NCI-H524 treated with DMSO at 0.1 percent for 48 hours (cell line): ENCODE data around the gene COL1A1.

ENCODE experiments used
- DNase-seq: peaks from one replicate; lab custom pipeline; 2025; lab: John Stamatoyannopoulos, UW

Gene COL1A1

DNA sequence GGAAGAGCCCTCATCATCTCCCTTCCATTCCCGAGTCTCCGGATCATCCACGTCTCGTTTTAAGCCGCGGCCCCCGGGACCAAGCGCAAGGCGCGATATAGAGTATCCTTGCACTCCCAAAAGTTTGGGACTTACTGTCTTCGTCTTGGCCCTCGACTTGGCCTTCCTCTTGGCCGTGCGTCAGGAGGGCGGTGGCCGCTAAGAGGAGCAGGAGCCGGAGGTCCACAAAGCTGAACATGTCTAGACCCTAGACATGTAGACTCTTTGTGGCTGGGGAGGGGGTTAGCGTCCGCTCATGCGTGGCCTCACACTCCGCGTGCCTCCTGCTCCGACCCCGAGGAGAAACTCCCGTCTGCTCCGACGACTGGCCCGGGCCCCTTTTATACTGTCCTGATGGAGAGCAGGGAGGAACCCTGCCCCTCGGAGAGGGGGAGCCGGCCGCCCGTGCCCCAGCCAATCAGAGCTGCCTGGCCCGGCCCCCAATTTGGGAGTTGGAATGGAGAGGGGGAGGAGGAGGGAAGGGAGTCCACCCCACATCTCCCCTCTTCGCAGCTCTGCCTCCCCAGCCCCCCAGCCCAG, at the start of gene COL1A1:
Gene COL1A1 (minus strand): TSS at position 356 of the 579 bp plus-strand sequence. CDS start 118 bp downstream, at position 238.
- no peak for DNase-seq

DNA sequence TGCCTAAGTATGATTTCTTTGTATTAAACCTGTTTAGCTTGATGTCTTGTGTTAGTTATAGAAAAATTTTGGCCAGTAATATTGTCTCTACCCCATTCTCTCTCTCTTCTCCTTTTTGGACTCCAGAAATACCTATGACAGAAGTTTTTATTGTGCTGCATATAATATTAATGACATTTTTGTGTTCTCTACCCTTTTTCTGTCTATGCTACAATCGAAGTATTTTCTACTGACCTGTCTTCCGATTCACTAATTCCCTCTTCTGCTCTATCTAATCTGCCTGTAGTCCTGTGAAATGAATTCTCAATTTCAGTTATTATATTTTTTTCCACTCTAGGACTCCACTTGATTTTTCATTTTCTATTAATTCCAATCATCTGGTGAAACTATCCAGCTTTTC, 46.8 kb upstream of the COL1A1 start:
- no peak for DNase-seq

DNA sequence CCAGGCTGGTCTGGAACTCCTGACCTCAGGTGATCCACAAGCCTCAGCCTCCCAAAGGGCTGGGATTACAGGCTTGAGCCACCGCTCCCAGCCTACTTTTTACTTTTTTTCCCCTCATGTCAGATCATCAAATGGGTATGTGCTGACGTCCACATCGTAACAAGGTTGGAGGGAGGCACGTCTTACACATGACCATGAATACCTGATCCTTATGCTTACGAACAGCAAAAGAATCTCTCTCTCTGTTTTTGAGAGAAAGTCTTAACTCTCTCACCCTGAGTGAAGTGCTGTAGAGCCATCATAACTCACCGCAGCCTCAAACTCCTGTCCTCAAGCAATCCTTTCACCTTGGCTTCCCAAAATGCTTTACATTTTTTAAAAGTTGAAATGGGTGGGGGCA, 43.3 kb upstream of the COL1A1 start:
- no peak for DNase-seq

DNA sequence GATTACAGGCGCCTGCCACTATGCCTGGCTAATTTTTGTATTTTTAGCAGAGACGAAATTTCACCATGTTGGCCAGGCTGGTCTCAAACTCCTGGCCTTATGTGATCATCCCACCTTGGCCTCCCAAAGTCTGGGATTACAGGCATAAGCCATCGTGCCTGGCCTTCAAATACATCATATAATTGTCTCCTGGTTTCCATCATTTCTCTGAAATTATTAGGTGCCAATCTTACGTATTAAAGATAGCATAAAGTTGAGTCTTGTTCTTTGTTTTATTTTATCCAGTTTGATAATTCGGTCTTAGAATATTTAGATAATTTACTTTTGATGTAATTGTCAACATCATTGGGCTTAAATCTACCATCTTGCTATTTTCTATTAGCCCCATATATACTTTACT, 40.0 kb upstream of the COL1A1 start:
- DNase-seq = no peak

DNA sequence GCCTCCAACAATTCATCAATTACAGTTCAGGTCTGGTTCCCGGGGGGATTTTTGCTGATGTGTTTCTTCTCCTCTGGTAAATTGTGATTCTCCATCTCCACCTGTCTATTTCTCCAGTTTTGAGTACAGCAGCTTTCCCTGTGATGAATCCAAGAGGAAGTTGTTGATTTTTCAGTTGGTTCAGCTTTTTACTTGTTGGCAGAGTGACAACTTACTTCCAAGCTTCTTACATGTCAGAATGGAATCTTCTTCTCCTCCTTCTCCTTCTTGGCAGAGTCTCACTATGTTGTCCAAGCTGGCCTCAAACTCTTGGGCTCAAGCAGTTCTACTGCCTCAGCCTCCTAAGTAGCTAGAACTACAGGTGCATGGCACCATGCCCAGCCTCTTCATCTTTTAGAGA, 39.4 kb upstream of the COL1A1 start:
- DNase-seq = no peak

DNA sequence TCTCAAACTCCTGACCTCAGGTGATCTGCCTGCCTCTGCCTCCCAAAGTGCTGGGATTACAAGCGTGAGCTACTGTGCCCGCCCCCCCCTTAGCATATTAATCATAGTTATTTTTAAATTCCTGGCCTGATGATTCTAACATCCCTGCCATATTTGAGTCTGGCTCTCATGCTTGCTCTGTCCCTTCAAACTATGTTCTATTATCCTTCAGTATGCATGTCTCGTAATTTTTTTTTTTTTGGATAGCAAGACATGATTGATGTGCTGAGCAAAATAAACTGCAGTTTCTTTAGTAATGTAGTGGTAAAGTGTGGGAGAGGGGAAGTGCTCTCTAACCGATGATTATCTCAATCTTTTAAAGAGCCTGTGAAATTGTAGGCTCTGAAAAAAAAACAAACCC, 38.5 kb upstream of the COL1A1 start:
- no peak for DNase-seq

DNA sequence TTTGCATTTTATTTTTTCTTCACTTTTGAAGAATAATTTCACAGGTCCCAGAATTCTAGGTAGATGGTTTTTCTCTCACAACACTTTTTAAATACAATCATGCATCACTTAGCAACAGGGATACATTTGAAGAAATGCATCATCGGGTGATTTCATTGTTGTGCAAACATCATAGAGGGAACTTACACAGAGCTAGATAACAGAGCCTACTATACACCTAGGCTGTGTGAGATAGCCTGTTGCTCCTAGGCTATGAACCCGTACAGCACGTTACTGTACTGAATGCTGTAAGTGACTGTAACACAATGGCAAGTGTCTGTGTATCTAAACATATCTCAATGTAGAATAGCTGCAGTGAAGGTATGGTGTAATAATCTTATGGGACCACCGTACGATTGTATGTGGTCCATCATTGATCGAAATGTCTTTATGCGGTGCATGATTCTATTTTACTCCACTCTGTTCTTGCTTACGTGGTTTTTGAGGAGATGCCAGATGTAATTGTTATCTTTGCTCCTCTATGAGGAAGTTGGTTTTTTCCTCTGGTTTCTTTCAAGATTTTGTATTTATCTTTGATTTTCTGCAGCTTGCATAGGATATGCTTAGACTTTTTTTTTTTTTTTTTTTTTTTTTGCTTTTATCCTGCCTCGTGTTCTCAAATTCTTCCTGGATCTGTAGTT, 37.3 kb upstream of the COL1A1 start:
- no peak for DNase-seq

DNA sequence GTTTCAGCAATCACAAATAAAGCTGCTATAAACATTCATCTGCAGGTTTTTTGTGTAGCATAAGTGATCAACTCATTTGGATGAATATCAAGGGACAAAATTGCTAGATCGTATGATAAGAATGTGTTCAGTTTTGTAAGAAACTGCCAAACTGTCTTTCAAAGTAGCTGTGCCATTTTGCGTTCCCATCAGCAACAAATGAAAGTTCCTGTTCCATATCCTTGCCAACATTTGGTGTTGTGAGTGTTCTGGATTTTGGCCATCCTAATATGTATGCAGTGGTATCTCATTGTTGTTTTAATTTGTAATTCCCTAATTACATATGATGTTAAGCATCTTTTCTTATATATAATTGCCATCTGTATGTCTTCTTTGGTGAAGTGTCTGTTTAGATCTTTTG, 36.5 kb upstream of the COL1A1 start:
- DNase-seq = no peak

DNA sequence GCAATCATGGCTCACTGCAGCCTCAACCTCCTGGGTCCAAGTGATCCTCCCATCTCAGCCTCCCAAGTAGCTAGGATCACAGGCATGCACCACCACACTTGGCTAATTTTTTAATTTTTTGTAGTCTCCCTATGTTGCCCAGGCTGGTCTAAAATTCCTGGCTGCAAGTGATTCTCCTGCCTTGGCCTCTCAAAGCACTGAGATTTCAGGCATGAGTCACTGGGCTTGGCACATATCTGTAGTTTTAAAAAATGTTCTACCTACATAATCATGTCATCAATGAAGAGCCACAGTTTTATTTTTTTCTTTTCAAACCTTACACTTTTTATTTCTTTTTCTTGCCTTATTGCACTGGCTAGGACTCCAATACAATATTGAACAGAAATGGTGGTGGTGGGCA, 33.1 kb upstream of the COL1A1 start:
- DNase-seq = no peak

DNA sequence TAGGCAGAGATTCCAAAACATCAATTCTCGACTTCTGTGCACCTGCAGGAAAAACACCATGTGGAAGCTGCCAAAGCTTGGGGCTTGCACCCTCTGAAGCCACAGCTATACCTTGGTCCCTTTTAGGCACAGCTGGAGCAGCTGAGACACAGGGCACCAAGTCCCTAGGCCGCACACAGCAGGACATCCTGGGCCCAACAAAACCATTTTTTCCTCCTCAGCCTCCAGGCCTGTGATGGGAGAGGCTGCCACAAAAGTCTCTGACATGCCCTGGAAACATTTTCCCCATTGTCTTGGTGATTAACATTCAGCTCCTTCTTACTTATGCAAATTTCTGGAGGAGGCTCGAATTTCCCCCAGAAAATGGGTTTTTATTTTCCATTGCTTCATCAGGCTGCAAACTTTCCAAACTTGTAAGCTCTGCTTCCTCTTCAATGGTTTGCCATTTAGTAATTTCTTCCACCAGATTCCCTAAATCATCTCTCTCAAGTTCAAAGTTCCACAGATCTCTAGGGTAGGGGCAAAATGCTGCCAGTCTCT, 24.3 kb upstream of the COL1A1 start:
- DNase-seq = no peak

DNA sequence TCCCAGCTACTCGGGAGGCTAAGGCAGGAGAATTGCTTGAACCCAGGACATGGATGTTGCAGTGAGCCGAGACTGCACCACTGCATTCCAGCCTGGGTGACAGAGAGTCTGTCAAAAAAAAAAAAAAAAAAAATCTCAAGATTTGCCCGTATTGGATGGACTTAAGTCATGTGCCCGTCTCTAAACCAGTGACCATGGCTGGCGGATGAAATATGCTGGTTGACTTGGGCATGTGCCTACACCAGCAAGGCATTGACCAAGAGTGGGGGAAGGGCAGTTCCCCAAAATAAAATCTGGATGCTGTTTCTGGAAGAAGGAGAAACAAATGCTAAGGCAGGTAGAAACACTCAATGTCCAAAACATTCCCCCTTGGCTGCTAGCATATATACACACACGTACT, 21.5 kb upstream of the COL1A1 start:
- no peak for DNase-seq

DNA sequence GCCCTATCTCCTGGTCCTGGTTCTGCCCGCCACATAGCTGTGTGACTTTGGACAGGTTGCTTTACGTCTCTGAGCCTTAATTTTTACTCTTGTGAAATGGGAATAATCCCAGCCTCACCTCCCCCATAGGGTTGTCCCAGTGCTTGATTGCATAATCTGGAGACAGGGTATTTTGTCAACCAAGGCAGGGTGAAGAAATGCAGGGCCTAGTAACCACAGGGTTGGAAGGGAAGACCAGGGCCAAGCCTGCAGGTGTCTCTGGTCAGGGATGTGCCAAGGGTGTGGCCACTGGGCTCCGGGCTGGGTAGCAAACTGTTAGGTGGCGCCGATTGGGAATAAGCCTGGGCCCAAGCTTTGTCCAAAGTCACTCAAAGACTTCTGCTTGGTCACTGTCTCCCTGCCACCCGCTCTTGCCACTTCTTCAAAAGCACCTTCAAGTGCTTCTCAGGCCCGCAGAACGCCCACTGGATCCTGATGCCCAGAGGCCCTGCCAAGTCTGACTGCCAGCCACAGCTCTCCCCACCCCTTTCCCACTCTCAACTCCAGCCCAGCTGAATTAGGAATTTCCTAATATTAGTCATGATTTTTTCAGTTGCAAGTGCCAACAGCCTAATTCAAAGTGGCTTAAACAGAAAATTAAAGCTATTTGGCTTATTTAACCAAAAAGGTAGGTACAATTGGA, 20.6 kb upstream of the COL1A1 start:
- DNase-seq = no peak

DNA sequence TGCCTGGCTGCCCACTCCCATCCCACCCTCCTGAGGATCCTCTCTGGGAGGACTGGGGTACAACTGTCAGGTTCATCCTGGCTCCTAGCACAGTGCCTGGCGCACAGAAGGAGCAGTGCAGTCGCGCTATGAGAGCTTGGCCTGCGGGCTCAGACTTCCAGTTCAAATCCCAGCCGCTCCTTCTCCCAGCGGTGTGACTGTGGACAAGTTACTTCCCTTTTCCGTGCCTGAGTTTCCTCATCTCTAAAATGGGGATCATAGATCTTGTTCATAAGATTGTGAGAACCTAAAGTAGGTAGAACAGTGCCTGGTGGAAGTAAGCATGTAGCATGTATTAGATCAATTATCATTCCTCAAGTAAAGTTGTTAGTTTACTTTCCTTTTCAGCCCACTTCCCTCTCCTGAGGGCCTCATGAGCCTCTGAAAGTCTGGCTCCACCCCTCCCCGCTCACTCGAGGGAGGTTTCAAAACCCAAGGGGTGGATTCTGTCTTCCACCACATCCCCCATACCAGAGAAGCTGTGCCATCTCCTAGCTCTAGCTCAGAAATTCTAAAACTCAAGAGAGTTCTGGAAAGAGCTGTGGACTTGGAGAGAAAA, 19.9 kb upstream of the COL1A1 start:
- no peak for DNase-seq

DNA sequence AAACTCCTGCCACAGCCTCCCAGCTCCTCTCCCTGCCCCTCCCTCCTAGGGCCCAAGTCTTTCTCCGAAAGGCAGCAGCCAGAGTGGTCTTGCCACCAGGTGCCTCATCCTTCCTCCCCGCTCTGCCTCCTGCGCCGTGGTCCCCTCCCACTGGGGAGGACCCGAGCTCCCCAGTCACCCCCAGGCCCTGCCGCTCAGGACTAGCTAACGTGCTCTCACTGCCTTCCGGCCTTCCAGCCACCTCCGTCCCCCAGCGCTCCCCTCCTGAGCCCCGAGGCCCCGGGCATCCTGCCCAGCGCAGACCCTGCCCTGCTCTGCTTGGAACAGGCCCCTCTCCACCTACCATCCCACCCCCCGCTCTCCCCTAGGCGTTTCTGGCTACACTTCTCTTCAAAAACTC, 19.4 kb upstream of the COL1A1 start:
- no peak for DNase-seq

DNA sequence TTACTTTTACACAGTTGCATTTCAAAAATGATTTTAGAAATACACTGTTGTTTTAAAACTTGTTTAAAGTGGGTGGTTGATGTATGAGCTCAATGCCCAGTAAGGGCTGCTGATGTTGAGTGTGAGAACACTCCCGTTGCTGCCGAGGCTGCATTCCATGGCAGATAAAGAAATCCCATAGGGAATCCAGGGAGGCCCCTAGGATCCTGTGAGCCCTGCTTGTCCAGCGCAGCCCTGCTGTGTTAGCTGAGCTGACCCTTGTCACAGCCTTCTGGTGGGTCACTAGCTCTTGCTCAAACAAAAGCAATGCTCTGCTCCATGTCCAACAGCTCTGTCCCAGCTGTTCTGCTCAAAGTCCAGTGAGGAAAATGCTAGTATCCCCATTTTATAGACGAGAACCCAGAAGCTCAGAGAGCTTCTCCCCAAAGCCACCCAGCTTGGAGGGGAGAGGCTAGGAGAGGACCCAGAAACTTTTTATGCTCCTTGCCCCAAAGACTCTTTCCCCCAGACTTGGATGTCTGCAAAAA, 18.6 kb upstream of the COL1A1 start:
- DNase-seq = no peak

DNA sequence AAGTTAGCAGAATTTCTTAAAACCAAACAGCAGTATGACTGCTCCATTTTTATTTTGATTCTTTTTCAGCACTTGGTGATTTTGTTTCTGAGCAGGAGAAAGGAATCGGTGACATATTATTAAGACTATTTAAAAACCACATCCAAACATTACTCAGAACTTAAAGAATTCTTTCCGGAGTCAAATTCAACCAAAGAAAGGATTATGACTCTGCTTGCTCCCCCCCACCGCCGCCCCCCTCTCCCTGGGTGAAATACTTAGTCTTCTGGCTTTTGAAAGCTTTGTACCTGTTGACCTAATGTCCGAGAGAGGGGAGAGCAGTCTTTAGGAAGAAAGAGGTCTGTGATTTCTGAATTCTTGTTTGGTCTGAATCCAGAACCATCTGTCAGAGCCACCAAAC, 17.9 kb upstream of the COL1A1 start:
- DNase-seq = no peak

DNA sequence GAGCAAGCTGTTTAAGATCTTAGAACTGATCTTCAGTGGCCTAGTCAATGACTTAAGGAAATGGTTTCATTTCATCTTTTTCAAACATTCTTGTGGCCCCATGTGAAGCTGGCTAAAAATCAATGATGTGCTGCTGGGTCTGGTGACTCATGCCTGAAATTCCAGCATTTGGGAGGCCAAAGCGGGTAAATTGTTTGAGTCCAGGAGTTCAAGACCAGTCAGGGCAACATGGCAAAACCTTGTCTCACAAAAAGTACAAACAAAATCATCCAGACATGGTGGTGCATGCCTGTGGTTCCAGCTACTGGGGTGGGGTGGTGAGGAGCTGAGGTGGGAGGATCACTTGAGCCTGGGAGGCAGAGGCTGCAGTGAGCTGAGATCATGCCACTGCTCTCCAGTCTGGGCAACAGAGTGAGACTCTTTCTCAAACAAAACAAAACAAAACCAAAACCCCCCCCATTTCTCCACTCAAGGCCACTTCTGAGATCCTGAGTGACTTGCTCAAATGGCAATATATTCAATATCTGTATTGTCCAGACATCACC, 17.4 kb upstream of the COL1A1 start:
- no peak for DNase-seq

DNA sequence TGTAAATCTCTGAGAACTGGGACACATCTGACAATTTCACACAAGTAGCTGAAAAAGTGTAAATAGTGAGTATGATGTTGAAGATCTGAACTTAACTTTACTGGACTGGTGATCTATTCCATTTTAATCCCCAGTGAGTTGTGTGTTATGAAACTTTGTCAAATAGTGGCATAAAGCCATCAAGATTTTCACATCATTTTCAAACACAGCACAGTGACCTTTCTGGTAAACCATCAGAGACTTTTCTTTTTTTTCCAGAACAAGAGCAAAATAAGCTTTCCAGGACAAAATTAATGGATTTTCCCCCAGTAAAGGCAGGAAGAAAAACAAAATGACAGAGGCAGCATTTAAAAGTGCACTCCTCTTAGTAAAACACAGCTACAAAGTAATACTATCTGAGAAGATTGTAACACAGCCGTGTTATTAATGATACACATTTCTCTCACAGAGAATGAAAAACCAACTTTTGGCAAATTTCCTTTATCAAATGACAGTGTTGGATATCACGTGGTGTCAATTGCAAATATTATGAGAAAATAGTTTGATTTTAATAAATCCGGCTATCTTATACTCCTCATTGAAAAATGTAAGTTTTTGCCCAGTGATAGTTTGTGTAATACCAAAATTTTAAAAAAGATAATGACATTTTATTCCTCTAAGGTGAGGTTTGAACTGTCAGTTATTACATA, 16.8 kb upstream of the COL1A1 start:
- no peak for DNase-seq

DNA sequence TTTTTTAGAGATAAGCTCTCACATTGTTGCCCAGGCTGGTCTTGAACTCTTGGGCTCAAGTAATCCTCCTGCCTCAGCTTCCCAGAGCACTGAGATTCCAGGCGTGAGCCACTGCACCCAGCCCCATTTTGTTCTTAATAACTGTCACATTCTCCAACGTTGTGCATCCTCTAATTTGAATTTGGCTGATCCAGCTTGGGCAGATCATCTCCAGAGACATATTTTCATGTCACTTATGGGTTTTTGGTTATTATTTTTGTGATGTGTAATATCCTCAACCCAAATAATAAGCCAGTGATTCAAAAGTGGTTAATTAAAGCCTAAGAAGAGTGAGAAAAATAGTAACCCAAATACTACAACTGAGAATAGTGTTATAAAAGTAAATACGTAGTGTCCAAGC, 16.2 kb upstream of the COL1A1 start:
- DNase-seq = no peak

DNA sequence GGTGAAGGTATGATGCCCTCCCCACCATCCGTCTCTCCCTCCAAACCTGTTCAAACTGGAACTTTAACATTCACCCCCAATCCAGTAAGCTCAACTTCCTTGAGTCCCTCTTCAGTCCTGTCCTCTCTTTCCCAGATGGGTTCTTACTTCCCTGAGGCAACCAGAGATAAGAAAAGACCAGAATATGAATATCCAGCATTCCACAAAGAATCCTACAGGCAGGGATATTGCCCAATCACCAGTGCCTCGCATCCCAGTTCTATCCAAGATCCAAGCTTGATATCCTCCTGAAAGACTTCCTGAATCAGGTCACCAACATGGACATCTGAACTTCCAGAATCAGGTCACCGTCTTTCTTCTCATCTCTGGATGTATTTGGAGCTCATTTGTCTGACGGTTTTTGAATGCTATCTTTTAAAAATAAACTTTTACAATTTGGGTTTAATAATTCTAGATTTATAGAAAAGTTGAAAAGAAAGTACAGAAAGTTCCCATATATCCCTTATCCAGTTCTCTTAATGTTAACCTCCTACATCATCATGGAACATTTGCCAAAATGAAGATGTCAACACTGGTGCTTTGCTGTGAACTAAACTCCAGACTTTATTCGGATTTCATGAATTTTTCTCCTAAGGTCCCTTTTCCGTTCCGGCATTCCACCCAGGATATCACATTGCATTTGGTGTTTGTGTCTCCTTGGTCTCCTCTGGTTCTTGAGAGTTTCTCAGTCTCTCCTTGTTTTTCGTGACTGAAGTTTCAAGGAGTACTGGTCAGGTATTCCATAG, 13.7 kb upstream of the COL1A1 start:
- DNase-seq = no peak
